DOHH2 (cell line): Measurements from ENCODE around the gene HTD2.

Source experiments
- H3F3A ChIP-seq: fragments of 200-600 bp; sonication (generic), shearing (Covaris generic); 2 replicates; pipeline ENCODE4 v1.6.0; 2016; ENCODE audit warnings: antibody characterized with exemption, mild to moderate bottlenecking; ENCODE audit not compliant: control insufficient read depth, insufficient read depth
- H3K27ac ChIP-seq: fragments of 200-600 bp; sonication (generic); 2 replicates; pipeline ENCODE4 v1.5.1; 2014; ENCODE audit warnings: low read depth, mild to moderate bottlenecking, low read length, moderate library complexity
- H3K27me3 ChIP-seq: fragments of 200-600 bp; sonication (generic); 2 replicates; pipeline ENCODE4 v1.6.1; 2014; ENCODE audit warnings: mild to moderate bottlenecking, low read length, mixed read lengths; ENCODE audit not compliant: control insufficient read depth
- H3K36me3 ChIP-seq: fragments of 200-600 bp; sonication (generic); 2 replicates; pipeline ENCODE4 v1.6.1; 2014; ENCODE audit warnings: mild to moderate bottlenecking, low read length, moderate library complexity, mixed read lengths; ENCODE audit not compliant: control insufficient read depth
- H3K4me1 ChIP-seq: fragments of 200-600 bp; sonication (generic); 2 replicates; pipeline ENCODE4 v1.6.1; 2014; ENCODE audit warnings: mild to moderate bottlenecking, low read length, mixed read lengths; ENCODE audit not compliant: control insufficient read depth
- H3K4me2 ChIP-seq: fragments of 200-600 bp; sonication (generic); 2 replicates; pipeline ENCODE4 v1.6.0; 2014; ENCODE audit warnings: mild to moderate bottlenecking, low read length, moderate library complexity
- H3K4me3 ChIP-seq: fragments of 200-600 bp; sonication (generic); 2 replicates; pipeline ENCODE4 v1.5.1; 2014; ENCODE audit warnings: mild to moderate bottlenecking, low read length, mixed read lengths
- H3K79me2 ChIP-seq: fragments of 200-600 bp; sonication (generic); 2 replicates; pipeline ENCODE4 v1.6.1; 2014; ENCODE audit warnings: mild to moderate bottlenecking, low read length, mixed read lengths; ENCODE audit not compliant: control insufficient read depth
- H3K9me2 ChIP-seq: fragments of 200-600 bp; sonication (generic); replicated peaks from 2 replicates; pipeline ENCODE4 v1.6.1; 2014; ENCODE audit warnings: mild to moderate bottlenecking, low read length, mixed read lengths; ENCODE audit not compliant: control insufficient read depth
- H3K9me3 ChIP-seq: fragments of 200-600 bp; sonication (generic); 2 replicates; pipeline ENCODE4 v1.6.1; 2014; ENCODE audit warnings: antibody characterized with exemption, low read length, mixed read lengths; ENCODE audit not compliant: control insufficient read depth, insufficient read depth
- H4K20me1 ChIP-seq: fragments of 200-600 bp; sonication (generic); 2 replicates; pipeline ENCODE4 v1.6.0; 2014; ENCODE audit warnings: low read depth, mild to moderate bottlenecking, antibody characterized with exemption, low read length, moderate library complexity; ENCODE audit not compliant: control insufficient read depth, insufficient read depth
- EZH2phosphoT487 ChIP-seq: fragments of 200-600 bp; sonication (generic); IDR thresholded peaks from 2 replicates; pipeline ENCODE4 v1.6.1; 2017; ENCODE audit warnings: borderline replicate concordance, mild to moderate bottlenecking, antibody characterized with exemption, low read length, moderate library complexity, mixed read lengths
- TF ChIP-seq, protein P1 (sequence below): fragments of 200-600 bp; sonication (generic); IDR thresholded peaks from one replicate; pipeline ENCODE4 v1.5.1; 2014; ENCODE audit warnings: antibody characterized with exemption, mild to moderate bottlenecking, low read depth, low read length; ENCODE audit not compliant: poor library complexity, severe bottlenecking

The HTD2 gene

DNA sequence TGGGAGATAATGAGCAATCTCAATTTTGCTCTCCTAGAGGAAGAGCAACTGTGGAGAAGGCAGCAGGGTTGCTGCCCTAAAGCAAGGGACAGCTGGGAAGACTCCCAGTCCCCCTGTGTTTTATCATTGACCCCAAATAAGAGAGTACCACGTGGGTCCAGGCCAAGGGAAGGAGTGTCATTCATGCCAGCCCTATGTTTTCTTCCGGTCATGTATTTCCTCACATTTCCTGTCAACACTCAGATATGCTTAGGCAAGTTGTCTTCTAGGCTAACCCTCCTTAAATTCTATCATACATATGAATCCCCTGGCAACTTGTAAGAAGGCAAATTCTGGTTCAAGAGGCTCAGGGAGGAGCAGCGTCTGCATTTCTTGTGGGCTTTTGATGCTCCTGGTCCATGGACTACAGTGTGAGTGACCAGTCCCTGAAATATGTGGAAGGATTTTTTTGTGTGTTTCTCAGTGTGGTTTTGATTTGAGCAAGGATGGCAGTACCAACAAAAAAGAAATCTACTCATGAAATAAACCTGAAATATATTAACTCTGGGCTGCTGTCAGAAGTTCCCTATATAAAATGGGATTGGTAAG lies 32.2 kb upstream of the HTD2 start:
- Histone ChIP-seq H3K9me3 (no peaks in the 10 kb centered on the region), H3K36me3 (no peaks in the 10 kb centered on the region), H3K9me2 (no peaks in the 10 kb centered on the region), H3K4me3 (no peak overlapping the region), H3K79me2 (no peaks in the 10 kb centered on the region), H3K4me1 (no peaks in the 10 kb centered on the region), H4K20me1 (no peaks in the 10 kb centered on the region), H3F3A (no peaks in the 10 kb centered on the region), H3K27me3 (no peaks in the 10 kb centered on the region), H3K4me2 (no peak overlapping the region), H3K27ac (no peak overlapping the region)
- no peak for TF ChIP-seq EZH2phosphoT487
- TF ChIP-seq, protein P1, sequence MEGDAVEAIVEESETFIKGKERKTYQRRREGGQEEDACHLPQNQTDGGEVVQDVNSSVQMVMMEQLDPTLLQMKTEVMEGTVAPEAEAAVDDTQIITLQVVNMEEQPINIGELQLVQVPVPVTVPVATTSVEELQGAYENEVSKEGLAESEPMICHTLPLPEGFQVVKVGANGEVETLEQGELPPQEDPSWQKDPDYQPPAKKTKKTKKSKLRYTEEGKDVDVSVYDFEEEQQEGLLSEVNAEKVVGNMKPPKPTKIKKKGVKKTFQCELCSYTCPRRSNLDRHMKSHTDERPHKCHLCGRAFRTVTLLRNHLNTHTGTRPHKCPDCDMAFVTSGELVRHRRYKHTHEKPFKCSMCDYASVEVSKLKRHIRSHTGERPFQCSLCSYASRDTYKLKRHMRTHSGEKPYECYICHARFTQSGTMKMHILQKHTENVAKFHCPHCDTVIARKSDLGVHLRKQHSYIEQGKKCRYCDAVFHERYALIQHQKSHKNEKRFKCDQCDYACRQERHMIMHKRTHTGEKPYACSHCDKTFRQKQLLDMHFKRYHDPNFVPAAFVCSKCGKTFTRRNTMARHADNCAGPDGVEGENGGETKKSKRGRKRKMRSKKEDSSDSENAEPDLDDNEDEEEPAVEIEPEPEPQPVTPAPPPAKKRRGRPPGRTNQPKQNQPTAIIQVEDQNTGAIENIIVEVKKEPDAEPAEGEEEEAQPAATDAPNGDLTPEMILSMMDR, result no peak

DNA sequence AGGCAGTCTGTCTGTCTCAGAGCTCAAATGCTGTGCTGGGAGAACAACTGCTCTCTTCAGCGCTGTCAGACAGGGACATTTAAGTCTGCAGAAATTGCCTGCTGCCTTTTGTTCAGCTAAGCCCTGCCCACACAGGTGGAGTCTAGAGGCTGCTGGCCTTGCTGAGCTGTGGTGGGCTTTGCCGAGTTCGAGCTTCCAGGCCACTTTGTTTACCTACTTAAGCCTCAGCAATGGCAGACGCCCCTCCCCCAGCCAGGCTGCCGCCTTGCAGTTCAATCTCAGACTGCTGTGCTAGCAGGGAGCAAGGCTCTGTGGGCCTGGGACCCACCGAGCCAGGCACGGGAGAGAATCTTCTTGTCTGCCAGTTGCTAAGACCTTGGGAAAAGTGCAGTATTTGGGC lies 25.3 kb upstream of the HTD2 start:
- Histone ChIP-seq H4K20me1 (no peaks in the 10 kb centered on the region), H3K27me3 (no peaks in the 10 kb centered on the region), H3K9me2 (no peaks in the 10 kb centered on the region)

DNA sequence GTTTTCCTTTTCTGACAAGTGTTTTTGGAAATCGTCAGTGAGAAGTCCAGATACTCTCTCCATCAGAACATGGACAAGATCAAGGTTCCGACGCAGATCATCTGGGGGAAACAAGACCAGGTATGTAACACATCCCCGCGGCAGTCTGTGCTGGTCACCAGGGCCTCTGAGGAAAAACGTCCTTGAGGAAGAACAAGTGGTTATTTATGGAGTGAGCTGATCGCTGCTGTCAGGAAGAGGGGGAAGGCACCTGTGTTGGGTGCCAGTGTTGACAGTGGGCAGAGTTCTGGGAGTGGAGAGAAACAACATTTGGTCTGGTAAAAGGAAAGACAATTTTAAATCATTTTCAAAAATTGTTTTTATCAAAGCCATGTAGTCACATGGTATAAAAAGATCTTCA lies 21.0 kb upstream of the HTD2 start:
- Histone ChIP-seq H3K9me3 (no peaks in the 10 kb centered on the region), H3F3A (no peaks in the 10 kb centered on the region), H3K79me2 (no peaks in the 10 kb centered on the region), H3K27ac (no peak overlapping the region), H3K36me3 (0 out of 2 replicates have a peak, but pooled peaks cover 3% of the 10 kb centered on the region), H3K4me3 (no peak overlapping the region), H3K9me2 (no peaks in the 10 kb centered on the region), H3K4me2 (no peak overlapping the region), H3K27me3 (no peaks in the 10 kb centered on the region), H4K20me1 (no peaks in the 10 kb centered on the region), H3K4me1 (peaks cover 4% of the 10 kb centered on the region)
- TF ChIP-seq, protein P1, result no peak
- TF ChIP-seq EZH2phosphoT487, result no peak

More for the DNA sequence above, 25.3 kb upstream of the HTD2 start:
- H3K36me3 ChIP-seq, result 0 out of 2 replicates have a peak, but pooled peaks cover 3% of the 10 kb centered on the region
- no peak overlapping the region for H3K4me3 ChIP-seq
- no peak overlapping the region for H3K4me2 ChIP-seq
- H3K27ac ChIP-seq, result no peak overlapping the region
- H3F3A ChIP-seq, result no peaks in the 10 kb centered on the region
- TF ChIP-seq, protein P1, result no peak
- TF ChIP-seq EZH2phosphoT487, result no peak
- no peaks in the 10 kb centered on the region; the same call in 1 of the 2 replicates for H3K4me1 ChIP-seq
- H3K9me3 ChIP-seq, result no peaks in the 10 kb centered on the region
- no peaks in the 10 kb centered on the region for H3K79me2 ChIP-seq
